Activated naive CD8-positive, alpha-beta T cell treated with anti-CD3 and anti-CD28 coated beads, Interleukin-2, amount 10 ng/mL, durations not matched to agents 7 days and 5 days (primary cell): Measurements from ENCODE around the gene BCR. TPM values are rescaled to one million over a fixed set of nuclear protein-coding genes. Genes with fewer than 3 reads are reported as not detected.

Experiments
- ATAC-seq: fragments of 150-1000 bp; cut with Tn5 transposase; one replicate; pipeline ENCODE4 v1.10.0; 2021; ENCODE audit warnings: low read depth, moderate library complexity
- POLR2A ChIA-PET: fragments of 350-600 bp; sonication (Branson Sonifier 250); formaldehyde crosslinking; loops from one replicate; lab custom pipeline; 2021; ENCODE audit warnings: antibody characterized with exemption; lab: Charles Lee
- DNase-seq: peaks from one replicate; pipeline ENCODE4 v3.0.0; 2021
- H3K27ac Mint-ChIP-seq: one replicate; pipeline ENCODE4 v1.8.0; 2022; ENCODE audit warnings: mild to moderate bottlenecking, mixed read lengths
- H3K27me3 Mint-ChIP-seq: one replicate; pipeline ENCODE4 v1.8.0; 2022; ENCODE audit warnings: mild to moderate bottlenecking, moderate library complexity, mixed read lengths
- H3K36me3 Mint-ChIP-seq: one replicate; pipeline ENCODE4 v1.8.0; 2021; ENCODE audit warnings: mild to moderate bottlenecking, mixed read lengths
- H3K4me1 Mint-ChIP-seq: one replicate; pipeline ENCODE4 v1.8.0; 2021; ENCODE audit warnings: mixed read lengths
- H3K4me3 Mint-ChIP-seq: one replicate; pipeline ENCODE4 v1.8.0; 2022; ENCODE audit warnings: mild to moderate bottlenecking, moderate library complexity, mixed read lengths
- H3K9me3 Mint-ChIP-seq: one replicate; pipeline ENCODE4 v1.8.0; 2021; ENCODE audit warnings: mixed read lengths
- total RNA-seq, 2 experiments: library from RNA; stranded (reverse); gene quantifications; one replicate each; pipeline ENCODE4 v1.2.3, GENCODE V29; 2021

Gene BCR
- total RNA-seq, 2 experiments from 2014 or later, result 36.2 to 39.2 TPM

DNA sequence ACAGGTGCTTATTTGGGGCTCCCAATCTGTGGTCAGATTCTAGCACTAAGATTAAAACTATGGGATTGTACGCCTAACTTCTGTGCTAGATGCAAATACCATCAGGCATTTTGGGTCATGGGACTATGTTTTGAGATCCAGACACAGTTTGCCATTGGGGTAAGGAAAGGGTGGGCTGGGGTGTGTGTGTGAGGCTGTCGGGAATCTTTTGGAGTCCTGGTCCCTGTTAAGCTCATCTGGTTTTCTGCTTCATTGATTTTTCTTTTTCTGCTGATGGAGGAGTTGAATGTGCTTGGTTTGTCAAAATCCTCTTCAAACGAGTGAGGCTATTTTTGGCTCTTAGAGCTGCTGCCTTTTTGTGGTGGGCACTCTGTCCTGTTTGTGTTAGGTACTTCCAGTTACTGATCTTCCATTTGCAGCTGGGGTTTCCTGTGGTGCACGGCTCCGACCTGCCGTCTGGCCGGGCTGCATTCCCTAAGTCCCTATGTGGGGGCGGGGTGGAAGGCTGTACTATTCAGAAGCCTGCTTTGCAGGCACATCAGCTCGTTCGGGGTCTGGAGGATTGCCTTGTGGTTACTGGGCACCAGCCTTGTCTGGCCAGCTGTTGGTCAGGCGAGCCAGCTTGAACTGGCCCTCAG lies 2.9 kb downstream of the BCR start:
- no peak overlapping the region for H3K27ac Mint-ChIP-seq
- no peak for ATAC-seq
- peaks cover 11% of the 10 kb centered on the region for H3K36me3 Mint-ChIP-seq
- DNase-seq, result no peak
- H3K4me3 Mint-ChIP-seq, result peak overlapping the region; percentile 80
- peaks cover 35% of the 10 kb centered on the region for H3K4me1 Mint-ChIP-seq
- H3K27me3 Mint-ChIP-seq, result no peaks in the 10 kb centered on the region
- POLR2A ChIA-PET, result no interaction called here
- H3K9me3 Mint-ChIP-seq, result no peaks in the 10 kb centered on the region

DNA sequence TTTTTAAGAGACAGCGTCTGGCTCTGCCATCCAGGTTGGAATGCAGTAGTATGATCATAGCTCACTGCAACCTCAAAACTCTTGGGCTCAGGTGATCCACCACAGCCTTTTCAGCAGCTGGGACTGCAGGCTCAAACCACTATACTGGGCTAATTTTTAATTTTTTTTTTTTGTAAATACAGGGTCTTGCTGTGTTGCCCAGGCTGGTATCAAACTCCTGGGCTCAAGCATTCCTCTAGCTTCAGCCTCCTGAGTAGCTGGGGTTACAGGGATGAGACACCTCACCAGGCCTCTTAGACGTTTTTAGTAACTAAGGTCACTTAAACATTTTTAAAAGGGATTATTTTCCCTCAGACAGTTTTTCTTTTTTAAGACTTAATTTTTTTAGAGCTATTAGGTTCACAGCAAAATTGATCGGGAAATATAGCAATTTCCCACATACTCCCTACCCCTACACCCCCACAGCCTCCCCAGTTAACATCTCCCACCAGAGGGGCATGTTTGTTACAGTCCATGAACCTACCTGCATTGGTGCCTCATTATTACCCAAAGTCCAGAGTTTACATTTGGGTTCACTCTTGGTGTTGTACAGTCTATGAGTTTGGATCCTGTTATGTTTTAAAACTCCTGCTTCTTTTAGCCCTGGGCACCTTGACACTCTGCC lies 3.9 kb downstream of the BCR start:
- no peak for ATAC-seq
- H3K4me3 Mint-ChIP-seq, result no peak overlapping the region
- no peak for DNase-seq
- no peaks in the 10 kb centered on the region for H3K27me3 Mint-ChIP-seq
- peaks cover 11% of the 10 kb centered on the region for H3K36me3 Mint-ChIP-seq
- POLR2A ChIA-PET, result interaction anchor here (1.1 to 1.3 kb wide), 2 partner anchors 41 to 59 kb away, joined by 3 read pairs; no protein-coding TSS in a partner anchor
- H3K4me1 Mint-ChIP-seq, result peaks cover 28% of the 10 kb centered on the region
- H3K9me3 Mint-ChIP-seq, result no peaks in the 10 kb centered on the region
- H3K27ac Mint-ChIP-seq, result no peak overlapping the region

DNA sequence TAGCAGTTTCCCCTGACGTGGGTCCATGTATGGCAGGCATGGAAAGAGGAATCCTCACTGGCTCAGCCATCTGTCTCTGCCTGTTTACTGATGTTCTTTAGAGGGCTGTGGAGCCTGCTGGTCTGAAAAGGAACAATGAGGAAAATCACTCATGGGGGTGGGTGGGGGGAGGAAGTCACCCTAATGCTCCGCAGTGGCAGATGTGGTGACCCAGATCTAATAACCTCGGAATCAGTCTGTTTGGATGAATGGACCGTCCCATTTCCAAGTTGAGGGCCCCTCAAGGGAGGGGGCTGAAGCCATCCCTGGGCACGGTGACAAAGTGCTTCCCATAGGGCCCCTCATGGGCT lies 4.4 kb downstream of the BCR start:
- ATAC-seq (no peak), DNase-seq (no peak)
- POLR2A ChIA-PET, result interaction anchor here (1.1 to 1.3 kb wide), 2 partner anchors 41 to 58 kb away, joined by 3 read pairs; no protein-coding TSS in a partner anchor
- Mint-ChIP-seq H3K9me3 (no peaks in the 10 kb centered on the region), H3K27me3 (no peaks in the 10 kb centered on the region), H3K36me3 (peaks cover 11% of the 10 kb centered on the region), H3K4me3 (no peak overlapping the region), H3K27ac (no peak overlapping the region), H3K4me1 (peaks cover 27% of the 10 kb centered on the region)

DNA sequence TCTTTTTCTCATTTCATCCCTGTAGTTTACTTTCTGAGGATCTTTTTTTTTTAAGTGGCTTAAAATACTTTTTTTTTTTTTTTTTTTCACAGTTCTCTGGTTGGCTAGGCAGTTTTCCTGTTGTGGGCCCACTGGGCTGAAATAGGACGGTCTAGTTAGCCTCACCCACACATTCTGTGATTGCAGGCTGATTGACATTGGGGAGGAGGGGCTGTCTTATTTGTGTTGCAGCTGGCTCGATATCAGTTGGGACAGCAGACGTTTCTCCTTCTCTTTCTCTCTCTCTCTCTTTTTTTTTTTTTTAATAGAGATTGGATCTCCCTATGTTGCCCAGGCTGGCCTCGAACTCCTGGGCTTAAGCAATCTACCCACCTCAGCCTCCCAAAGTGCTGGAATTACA lies 6.9 kb downstream of the BCR start:
- no peak overlapping the region for H3K4me3 Mint-ChIP-seq
- H3K36me3 Mint-ChIP-seq, result peaks cover 11% of the 10 kb centered on the region
- POLR2A ChIA-PET, result no interaction called here
- no peak for ATAC-seq
- H3K27ac Mint-ChIP-seq, result no peak overlapping the region
- DNase-seq, result no peak
- H3K9me3 Mint-ChIP-seq, result no peaks in the 10 kb centered on the region
- peaks cover 20% of the 10 kb centered on the region for H3K4me1 Mint-ChIP-seq
- no peaks in the 10 kb centered on the region for H3K27me3 Mint-ChIP-seq

DNA sequence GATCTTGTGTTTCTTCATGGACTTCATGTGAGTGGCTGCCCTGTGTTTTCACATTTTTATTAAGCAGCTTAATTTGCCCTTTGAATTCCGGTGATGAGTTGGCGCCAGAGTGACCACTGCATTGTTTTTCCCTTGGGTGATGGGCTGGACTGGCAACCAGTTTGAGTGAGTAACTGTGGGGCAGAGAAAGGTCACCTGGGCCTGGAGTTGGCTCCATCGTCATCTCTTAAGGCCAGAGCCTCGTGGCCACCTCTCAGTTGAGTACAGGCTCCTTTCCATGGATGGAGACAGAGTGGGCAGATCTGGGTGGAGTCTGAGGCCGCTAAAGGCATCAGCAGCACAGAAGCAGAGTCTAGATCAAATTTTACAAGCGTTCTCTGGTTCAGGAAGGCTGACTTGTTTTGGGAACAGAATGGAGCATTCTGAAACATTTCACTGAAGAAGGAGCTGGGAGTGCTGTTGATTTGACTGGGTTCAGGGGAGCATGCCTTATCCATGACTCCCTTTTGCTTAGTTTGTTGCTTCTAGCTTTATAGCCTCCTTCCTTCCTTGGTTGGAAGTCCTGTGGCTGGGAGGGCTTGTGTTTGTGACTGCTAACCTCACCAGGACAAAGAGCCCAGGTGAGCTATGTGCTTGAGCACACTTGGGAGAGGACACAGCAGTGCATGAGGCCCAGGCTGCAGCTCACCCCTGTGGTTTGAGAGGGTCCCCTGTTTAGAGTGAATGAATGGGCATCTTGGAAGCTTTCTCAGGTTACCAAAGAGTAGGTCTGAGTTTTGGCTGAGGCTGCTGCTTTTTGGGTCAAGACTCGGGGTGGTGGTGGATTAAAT lies 7.8 kb downstream of the BCR start:
- Mint-ChIP-seq H3K4me3 (no peak overlapping the region), H3K27ac (no peak overlapping the region), H3K36me3 (peaks cover 11% of the 10 kb centered on the region), H3K9me3 (no peaks in the 10 kb centered on the region), H3K27me3 (no peaks in the 10 kb centered on the region), H3K4me1 (peaks cover 11% of the 10 kb centered on the region)
- POLR2A ChIA-PET, result no interaction called here
- ATAC-seq (no peak), DNase-seq (no peak)

DNA sequence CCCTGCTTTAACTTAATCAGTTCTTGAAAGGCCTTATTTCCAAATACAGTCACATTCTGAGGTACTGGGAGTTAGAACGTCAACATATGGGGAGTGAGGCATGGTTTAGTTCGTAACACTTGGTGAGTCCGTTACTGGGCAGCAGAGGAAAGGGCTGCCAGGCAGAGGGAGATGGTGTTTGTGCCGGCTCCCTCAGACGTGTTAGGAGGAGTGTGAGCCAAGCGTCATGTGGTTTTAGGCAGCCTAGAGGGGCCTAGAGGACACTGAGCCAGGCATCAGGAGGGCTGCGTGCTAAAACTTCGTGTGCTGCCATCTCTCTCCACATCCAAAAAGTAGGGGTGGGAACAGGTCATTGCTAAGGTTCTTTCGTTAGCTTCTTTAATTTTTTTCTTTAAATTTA lies 10.2 kb downstream of the BCR start:
- DNase-seq (no peak), ATAC-seq (no peak)
- Mint-ChIP-seq H3K4me3 (no peak overlapping the region), H3K36me3 (peaks cover 5% of the 10 kb centered on the region), H3K4me1 (peaks cover 3% of the 10 kb centered on the region), H3K27me3 (no peaks in the 10 kb centered on the region), H3K9me3 (no peaks in the 10 kb centered on the region), H3K27ac (no peak overlapping the region)
- POLR2A ChIA-PET, result no interaction called here

GRCh38 chr22:23192133-23192532 lies 11.8 kb downstream of the BCR start:
- ATAC-seq (no peak), DNase-seq (no peak)
- H3K4me3 Mint-ChIP-seq, result no peak overlapping the region
- no peaks in the 10 kb centered on the region for H3K4me1 Mint-ChIP-seq
- H3K27me3 Mint-ChIP-seq, result no peaks in the 10 kb centered on the region
- POLR2A ChIA-PET, result no interaction called here
- H3K27ac Mint-ChIP-seq, result no peak overlapping the region
- peaks cover 5% of the 10 kb centered on the region for H3K36me3 Mint-ChIP-seq
- no peaks in the 10 kb centered on the region for H3K9me3 Mint-ChIP-seq

GRCh38 chr22:23192558-23192957 lies 12.2 kb downstream of the BCR start:
- ATAC-seq (no peak), DNase-seq (no peak)
- no peaks in the 10 kb centered on the region for H3K4me1 Mint-ChIP-seq
- no peak overlapping the region for H3K4me3 Mint-ChIP-seq
- POLR2A ChIA-PET, result no interaction called here
- H3K9me3 Mint-ChIP-seq, result no peaks in the 10 kb centered on the region
- H3K27ac Mint-ChIP-seq, result no peak overlapping the region
- H3K27me3 Mint-ChIP-seq, result no peaks in the 10 kb centered on the region
- peaks cover 3% of the 10 kb centered on the region for H3K36me3 Mint-ChIP-seq

DNA sequence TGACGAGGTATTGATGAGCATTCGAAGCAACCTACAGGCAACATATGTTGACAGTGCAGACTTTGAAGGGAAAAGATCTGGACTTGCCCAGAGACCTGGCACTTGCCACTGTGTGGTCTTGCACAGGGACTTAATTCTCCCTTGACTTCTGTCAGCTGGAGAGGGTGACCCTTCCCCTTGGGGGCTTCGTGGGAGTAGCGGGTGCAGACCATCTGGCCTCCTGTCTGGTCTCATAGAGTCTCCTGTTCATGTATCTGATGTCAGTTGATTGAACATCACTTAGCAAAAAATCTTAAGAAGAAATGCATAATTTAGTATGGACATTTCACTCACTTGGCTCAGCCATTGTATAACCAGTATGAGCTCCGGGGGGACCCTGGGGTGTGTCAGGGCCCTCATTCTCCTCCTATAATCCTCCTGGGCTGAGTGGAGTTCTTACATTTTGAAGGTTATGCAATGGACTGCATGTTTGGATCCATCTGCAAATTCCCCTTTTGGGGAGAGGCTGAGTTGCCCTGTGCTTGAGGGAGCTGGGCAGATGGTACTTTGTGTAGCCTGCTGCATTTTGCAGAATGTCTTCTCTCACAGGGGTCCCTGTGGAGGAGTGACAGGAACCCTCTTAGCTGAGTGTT lies 13.0 kb downstream of the BCR start:
- H3K36me3 Mint-ChIP-seq, result no peaks in the 10 kb centered on the region
- no peaks in the 10 kb centered on the region for H3K9me3 Mint-ChIP-seq
- ATAC-seq, result no peak
- H3K27ac Mint-ChIP-seq, result no peak overlapping the region
- DNase-seq, result no peak
- no peaks in the 10 kb centered on the region for H3K4me1 Mint-ChIP-seq
- no peak overlapping the region for H3K4me3 Mint-ChIP-seq
- POLR2A ChIA-PET, result no interaction called here
- H3K27me3 Mint-ChIP-seq, result no peaks in the 10 kb centered on the region

DNA sequence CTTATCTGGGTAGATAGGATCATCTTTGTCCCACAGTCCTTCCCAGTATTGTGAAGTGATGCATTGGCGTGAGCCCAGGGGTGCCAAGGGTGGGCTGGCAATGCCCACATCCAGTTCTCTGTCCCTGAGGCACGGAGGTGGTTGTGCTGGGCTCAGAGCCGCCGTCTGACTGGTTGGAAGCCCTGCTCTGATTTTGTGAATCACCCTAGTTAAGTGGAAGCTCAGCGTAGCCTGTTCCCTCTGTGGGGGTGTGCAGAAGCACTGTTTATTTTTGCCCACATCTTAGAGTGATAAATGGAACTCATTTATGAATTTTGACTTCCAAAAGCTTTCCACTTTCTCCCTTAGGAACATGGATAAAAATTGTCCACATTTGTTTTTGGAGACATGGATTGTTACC lies 13.6 kb downstream of the BCR start:
- no peaks in the 10 kb centered on the region for H3K9me3 Mint-ChIP-seq
- H3K4me1 Mint-ChIP-seq, result no peaks in the 10 kb centered on the region
- POLR2A ChIA-PET, result no interaction called here

GRCh38 chr22:23196165-23196564 lies 15.9 kb downstream of the BCR start:
- DNase-seq (no peak), ATAC-seq (no peak)
- Mint-ChIP-seq H3K4me1 (no peaks in the 10 kb centered on the region), H3K27me3 (no peaks in the 10 kb centered on the region), H3K27ac (no peak overlapping the region), H3K36me3 (no peaks in the 10 kb centered on the region), H3K9me3 (no peaks in the 10 kb centered on the region), H3K4me3 (no peak overlapping the region)
- POLR2A ChIA-PET, result interaction anchor here (0.6 kb wide), 1 partner anchor 30 kb away, joined by 3 read pairs; no protein-coding TSS in a partner anchor

More for the DNA sequence above, 13.6 kb downstream of the BCR start:
- Mint-ChIP-seq H3K4me3 (no peak overlapping the region), H3K36me3 (no peaks in the 10 kb centered on the region), H3K27me3 (no peaks in the 10 kb centered on the region), H3K27ac (no peak overlapping the region)
- DNase-seq (no peak), ATAC-seq (no peak)

- ATAC-seq (no peak), DNase-seq (no peak)
- POLR2A ChIA-PET, result no interaction called here
- no peaks in the 10 kb centered on the region for H3K36me3 Mint-ChIP-seq
- no peak overlapping the region for H3K27ac Mint-ChIP-seq
- no peak overlapping the region for H3K4me3 Mint-ChIP-seq
- no peaks in the 10 kb centered on the region for H3K9me3 Mint-ChIP-seq
- H3K4me1 Mint-ChIP-seq, result no peaks in the 10 kb centered on the region
- H3K27me3 Mint-ChIP-seq, result no peaks in the 10 kb centered on the region
Observed at GRCh38 chr22:23197836-23198235, 17.5 kb downstream of the BCR start.

DNA sequence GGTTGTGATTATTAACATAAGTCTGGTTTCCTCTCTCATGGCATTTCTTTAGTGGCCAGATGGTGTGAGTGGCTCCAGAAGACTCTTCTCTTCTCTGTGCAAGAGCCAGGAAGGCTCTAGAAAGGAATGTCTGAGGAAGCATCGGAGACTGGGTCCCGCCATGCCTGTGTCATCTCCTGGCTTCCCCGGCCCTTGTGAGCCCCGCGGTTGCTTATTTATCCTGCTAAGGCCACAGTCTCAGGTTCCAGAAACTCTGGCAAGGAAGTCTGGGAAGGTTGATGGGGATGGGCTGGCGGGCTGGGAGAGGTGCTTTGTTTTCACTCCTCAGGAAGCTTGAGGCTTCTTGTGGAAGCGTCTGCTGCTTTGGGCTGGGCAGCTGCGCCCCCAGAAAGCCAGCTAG lies 18.9 kb downstream of the BCR start:
- H3K4me1 Mint-ChIP-seq, result no peaks in the 10 kb centered on the region
- H3K4me3 Mint-ChIP-seq, result no peak overlapping the region
- H3K36me3 Mint-ChIP-seq, result peaks cover 4% of the 10 kb centered on the region
- H3K9me3 Mint-ChIP-seq, result no peaks in the 10 kb centered on the region
- ATAC-seq, result no peak
- no peaks in the 10 kb centered on the region for H3K27me3 Mint-ChIP-seq
- no peak for DNase-seq
- POLR2A ChIA-PET, result no interaction called here
- H3K27ac Mint-ChIP-seq, result no peak overlapping the region
